Activated CD4-positive, alpha-beta T cell treated with anti-CD3 and anti-CD28 coated beads, Interleukin-2, amount 50 U/mL, for 4 hours (primary cell): ENCODE data around the gene SEPTIN5.

Experiments used
- DNase-seq, 2 experiments: peaks; one replicate each; pipeline ENCODE4 v3.0.0-alpha.2; 2020

Gene SEPTIN5

GRCh38 chr22:19751497-19752245 is 37.4 kb downstream of the SEPTIN5 start:
- no peak for DNase-seq

- no peak for DNase-seq
Observed at GRCh38 chr22:19753090-19753842, 39.0 kb downstream of the SEPTIN5 start.

- no peak for DNase-seq
Observed at GRCh38 chr22:19753996-19754700, 39.8 kb downstream of the SEPTIN5 start.

- DNase-seq = no peak
Observed at GRCh38 chr22:19754701-19755144, 40.4 kb downstream of the SEPTIN5 start.

DNA sequence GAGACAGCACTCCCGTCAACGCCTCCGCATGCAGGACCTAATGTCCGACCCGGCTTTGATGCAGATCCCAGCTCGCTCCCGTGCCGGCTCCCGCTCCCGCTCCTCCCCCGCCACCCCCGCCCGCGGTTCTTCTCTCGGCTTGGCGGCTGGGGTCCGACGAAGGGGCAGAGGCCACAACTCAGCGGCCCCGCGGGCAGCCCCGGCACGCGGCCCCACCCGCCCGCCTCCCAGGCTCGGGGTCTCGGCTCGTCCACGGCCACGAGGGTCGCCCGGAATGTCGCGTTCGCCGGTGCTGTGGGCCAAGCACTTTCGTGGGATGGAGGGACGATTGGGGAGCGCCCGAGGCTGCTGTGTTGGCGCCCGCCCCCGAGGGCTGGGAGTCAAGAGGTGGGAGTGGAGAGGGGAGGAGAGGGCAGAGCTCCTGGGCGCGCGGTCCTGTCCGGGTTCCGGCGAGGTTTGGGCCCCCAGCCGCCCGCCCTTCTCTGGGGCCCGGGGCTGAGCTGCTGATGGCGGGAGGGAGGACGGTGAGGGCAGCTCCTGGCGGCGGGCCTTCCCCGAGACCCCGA is 40.9 kb downstream of the SEPTIN5 start:
- DNase-seq = no peak

DNA sequence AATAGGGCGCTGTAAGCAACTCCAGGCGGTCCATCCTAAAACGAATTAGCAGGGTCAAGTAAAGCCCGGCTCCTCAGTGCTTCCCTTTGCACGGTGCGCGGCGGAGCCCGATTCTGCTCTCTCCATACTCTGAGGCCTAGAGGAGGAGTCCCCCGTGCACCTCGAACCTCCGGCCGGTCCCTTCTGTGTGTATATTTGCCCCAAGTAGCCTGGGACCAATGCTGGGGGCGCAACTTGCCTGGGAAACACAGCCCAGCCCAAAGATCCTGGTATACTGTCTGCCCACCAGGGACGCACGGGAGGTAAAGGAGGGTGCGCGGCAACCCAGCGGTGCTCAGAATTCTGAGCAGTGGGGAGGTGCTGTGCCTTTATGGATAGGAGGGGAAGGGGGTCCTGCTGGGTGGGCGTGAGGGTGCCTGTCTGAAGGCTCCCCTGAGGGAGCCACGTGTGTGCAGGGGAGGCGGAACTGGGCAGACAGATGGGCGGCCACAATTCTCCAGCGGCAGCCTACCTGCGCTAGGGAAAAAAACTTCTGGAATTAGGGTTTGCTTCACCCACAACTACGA is 41.5 kb downstream of the SEPTIN5 start:
- DNase-seq = no peak

DNA sequence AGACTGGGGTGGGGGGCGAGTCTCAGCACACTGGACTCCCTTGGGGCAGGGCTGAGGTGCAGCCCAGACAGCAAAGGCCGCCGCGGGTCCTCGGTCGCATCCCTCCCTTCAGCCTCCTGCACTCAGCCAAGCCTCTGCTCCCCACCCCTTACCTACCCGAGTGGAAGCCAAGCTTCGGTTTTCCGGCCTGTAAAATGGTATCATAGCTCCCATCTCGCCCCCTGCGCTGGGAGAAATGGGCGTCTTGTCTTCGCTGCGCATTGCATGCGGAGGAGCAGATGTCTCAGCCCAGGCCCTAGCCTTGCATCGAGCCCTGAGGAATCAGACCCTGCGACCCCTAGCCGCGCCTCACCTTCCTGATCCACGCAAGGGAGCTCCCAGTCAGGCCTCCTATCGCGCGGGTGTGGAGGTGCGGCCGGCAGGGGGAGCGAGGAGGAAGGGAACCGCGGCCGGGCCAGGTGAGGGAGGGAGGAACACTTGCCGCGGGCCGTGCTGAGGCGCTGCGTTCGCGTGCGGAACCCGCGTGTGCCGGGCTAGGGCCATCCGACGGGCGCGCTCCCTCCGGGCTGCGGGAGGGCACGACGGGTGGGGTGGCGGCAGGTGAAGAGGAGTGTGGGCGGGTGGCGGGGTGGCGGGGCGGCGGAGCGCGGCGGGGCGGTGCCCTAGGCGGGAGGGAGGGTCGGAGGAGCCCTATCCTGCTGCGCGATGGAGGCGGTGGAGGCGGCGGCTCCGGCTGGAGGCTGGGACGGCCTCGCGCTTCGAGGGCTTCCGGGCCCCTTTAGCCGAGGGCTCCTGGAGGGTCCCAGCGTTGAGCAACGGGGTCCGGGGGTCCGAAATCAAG is 42.2 kb downstream of the SEPTIN5 start:
- peak; percentile 65 to 69 for DNase-seq

- no peak for DNase-seq
Observed at GRCh38 chr22:19757140-19757984, 43.1 kb downstream of the SEPTIN5 start.

DNA sequence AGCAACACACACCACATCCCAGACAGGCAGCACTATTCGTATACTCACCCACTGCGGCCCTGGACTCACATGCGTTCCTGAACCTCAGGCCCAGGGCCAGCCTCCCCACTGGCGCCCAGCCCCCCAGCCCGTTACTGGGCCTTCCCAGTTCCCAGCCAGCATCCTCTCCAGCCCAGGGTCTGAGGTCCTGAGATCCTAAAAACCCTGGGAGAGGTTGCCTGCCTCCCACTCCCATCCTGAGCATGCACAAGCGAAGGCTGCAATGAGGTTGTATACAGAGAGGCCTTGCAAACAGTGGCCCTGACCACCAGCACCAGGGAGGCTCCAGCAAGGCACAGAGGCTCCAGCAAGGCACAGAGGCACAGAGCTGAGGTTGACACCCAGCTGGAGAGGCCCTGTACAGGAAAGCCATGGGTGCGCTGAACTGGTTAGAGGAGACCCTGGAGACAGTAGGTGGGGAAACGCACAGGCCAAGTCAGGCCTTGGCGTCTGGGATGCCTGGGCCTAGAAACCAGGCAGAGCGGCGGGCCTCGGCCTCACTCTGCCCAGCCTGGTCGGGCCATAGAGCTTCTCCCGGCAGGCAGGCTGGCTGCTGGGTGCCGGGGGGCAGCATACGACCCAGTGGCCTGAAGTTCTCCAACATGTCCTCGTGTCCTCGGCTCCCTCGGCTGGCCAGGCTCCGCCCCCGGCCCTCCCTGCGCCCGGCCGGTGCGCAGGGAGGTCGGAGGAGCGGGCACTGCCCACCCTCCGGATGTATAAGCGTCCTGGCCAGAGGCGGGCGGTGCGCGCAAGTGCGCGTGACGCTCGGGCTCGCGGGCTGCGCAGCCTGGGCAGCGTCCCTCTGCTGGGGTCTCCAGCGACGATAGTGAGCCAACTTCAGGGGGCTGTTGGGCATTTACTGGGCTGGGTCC is 43.9 kb downstream of the SEPTIN5 start:
- no peak for DNase-seq

DNA sequence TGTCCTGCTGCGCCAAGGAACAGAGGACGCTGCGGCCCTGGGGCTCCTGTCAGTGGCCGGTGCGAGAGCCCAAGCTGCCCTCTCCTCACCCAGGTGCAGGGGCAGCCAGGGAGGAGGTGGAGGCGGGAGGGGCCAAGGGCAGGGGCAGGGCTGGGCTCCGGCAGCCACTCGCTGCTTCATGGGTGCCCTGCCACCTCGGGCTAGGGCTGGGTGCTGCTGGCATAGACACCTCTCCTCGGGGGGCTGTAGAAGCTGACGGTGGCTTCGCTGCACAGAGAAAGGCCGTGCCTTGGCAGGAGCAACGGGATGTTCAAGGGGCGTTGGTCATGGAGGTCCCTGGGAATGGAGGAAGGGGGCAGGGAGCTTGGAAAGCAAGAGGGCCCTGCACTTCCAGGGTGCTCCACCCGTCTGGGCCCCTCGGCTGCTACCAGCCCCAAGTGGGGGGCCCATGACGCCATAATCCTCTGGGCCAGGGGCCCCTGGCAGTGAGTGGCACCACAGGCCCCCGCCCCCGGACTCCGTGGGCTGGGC is 44.7 kb downstream of the SEPTIN5 start:
- DNase-seq = no peak

DNA sequence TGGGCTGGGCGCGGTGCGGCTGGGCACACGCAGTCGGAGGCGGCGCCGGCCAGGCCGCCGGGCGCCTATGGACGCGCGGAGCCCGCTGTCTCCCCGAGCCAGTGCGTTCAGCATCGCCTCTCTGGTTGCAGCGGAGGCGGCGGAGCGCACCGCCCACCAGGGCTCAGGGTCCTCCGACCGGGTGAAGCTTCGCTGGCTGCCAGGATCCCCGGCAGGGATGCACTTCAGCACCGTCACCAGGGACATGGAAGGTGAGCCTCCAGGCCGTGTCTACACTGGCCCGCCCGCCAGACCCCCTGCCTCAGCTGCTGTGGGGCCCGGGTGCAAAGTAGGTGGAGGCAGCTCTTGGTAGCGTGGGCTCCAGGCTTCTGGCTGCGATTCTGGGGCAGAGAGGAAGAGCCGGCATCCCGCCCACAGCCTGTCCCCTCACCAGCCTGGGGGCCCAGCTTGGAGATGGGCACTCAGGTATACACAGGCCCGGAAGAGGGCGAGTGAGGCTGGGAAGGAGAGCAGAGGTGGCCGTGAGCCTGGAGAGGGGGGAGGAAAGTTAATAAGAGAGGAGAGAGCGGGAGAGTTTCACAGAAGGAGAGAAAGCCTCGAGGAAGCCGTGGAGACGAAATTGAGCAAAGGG is 45.2 kb downstream of the SEPTIN5 start:
- no peak for DNase-seq

- no peak for DNase-seq
Observed at GRCh38 chr22:19760058-19760950, 46.0 kb downstream of the SEPTIN5 start, which contains the start of gene TBX1. Gene TBX1, plus strand, starts transcription at chr22:19760778. Its CDS starts 66 bp downstream, at chr22:19760844.

- DNase-seq = no peak
Observed at GRCh38 chr22:19760951-19761724, 46.8 kb downstream of the SEPTIN5 start.

DNA sequence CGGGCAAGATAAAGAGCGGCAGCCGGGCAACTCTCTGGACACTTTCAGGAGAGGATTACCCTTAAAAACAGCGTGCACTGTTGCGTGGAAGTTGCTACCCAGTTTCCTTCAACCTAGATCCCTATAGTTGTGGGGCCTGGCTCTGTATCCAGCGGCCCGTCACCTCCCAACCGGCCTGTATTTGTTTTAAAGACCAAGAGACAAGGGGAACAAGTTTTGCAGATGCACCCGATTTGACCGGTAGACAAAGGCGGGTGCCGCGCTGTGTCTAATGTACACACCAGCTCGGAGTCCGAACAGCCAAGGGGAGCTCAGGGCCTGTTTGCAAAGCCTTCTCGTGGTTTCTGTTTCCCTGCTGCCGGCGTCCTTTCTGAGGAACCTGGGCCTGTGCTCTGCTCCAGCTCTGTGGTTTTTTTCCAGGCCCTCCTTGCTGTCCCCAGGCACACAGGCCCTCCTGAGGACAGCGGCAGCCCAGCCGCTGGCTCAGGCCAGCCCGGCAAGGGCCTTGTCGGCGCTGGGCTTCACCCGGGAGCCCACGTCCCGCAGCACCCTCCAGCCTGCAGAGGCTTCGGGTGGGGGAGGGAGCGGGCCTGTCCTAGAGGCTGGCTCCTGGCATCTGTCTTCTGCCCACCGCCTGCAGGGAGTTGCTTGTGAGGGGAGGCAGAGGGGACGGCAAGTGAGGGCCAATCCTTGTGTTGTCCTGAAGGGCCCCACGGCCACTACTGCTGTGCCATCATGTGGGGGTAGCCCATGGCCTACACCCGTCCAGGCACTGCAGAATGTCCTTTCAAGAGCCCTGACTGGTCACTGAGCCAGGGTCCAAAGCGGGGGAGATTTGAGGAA is 47.6 kb downstream of the SEPTIN5 start:
- no peak for DNase-seq

DNA sequence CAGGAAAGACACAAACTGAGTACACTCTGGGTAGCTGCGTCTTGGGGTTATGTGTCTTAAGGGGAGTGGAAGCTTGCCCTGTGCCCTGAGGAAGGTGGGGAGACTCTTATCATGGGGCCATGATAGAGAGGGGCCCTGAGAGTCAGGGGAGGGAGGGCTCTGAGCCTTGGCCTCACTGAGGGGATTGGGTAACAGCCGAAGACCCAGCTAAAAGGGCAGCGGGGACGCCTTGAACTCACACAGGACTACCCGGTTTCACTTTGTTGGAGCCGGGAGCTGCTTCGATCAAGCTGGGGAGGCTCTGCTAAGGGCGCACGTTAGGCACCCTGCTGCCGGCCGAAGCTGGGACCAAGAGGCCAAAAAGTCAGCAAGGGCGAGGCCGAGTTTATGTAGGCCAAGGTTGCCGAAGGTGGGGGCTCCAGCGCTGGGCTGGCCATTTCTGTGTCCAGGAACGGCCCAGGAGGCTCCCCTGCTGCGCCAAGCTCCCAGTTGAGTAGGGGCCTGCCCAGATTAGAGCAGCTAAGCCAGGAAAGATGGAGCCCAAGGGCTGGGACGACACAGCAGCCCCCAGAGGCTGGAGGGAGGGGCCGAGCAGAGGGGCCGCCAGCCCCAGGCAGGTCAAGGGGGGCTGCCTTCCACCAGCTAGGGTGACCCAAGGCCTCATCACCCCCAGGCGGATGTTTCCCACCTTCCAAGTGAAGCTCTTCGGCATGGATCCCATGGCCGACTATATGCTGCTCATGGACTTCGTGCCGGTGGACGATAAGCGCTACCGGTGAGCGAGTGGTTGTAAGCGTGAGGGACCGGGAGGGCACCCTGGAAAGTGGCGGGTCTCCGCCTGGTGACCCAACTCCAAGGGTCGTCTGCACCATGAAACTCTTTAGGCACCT is 48.5 kb downstream of the SEPTIN5 start:
- no peak for DNase-seq
